K562 (cell line): ENCODE measurements around the gene CSNK1G1. TPM values are rescaled to one million over a fixed set of nuclear protein-coding genes. Genes with fewer than 3 reads are reported as not detected.

Experiments
- ATAC-seq: fragments of 200-7000 bp; cut with Tn5 transposase; 3 replicates; pipeline ENCODE4 v1.9.1; 2020; ENCODE audit warnings: moderate library complexity
- BruUV-seq: library from RNA; stranded (reverse); fragments of 400-500 nt; replicated peaks from 2 replicates; lab custom pipeline; 2021; lab: Mats Ljungman, UMichigan
- CTCF ChIA-PET: fragments of 300-600 bp; formaldehyde crosslinking; extraction: SDS; loops from one replicate; lab custom pipeline; 2021; ENCODE audit warnings: low intra/inter-chr PET ratio; lab: Yijun Ruan, JAX
- POLR2A ChIA-PET: fragments of 300-600, 350-650 bp; sonication (Branson Sonifier 250); formaldehyde crosslinking; extraction: SDS; loops from one replicate; lab custom pipeline; 2021; ENCODE audit warnings: antibody characterized with exemption, inconsistent platforms; lab: Yijun Ruan, JAX
- DNase-seq, 4 experiments: peaks; one replicate each; pipeline versions ENCODE4 v3.0.0 to v3.0.0-alpha.2; 2011 to 2018; ENCODE audit warnings: low spot score in 3 of 4, mixed read lengths in 3 of 4; ENCODE audit errors: extremely low read depth in 1 of 4
- FAIRE-seq: peaks from 2 replicates; lab custom pipeline; 2011; peaks lifted over from hg19 to GRCh38; lab: Jason Lieb, UNC
- H2AFZ ChIP-seq: 2 replicates; pipeline ENCODE4 v1.6.0; 2011; ENCODE audit warnings: low read depth, low read length, control low read depth, inconsistent platforms
- H3K27ac ChIP-seq: fragments of 200-600 bp; 3 replicates; pipeline ENCODE4 v1.8.0; 2011; ENCODE audit warnings: low read depth, mild to moderate bottlenecking, control low read depth, inconsistent platforms, low read length, moderate library complexity, mixed read lengths; ENCODE audit errors: extremely low read depth
- H3K27me3 ChIP-seq, 2 experiments: fragments of 300-600 bp in 1 of 2; 2 replicates in 1 of 2; 3 replicates in 1 of 2; pipeline versions ENCODE4 v1.6.0 to v1.8.0; 2011; ENCODE audit warnings: inconsistent platforms in 2 of 2, low read length in 2 of 2, mild to moderate bottlenecking in 1 of 2, mixed read lengths in 1 of 2, moderate library complexity in 1 of 2; ENCODE audit not compliant: control insufficient read depth in 2 of 2, insufficient read depth in 2 of 2
- H3K36me3 ChIP-seq: fragments of 300-600 bp; 3 replicates; pipeline ENCODE4 v1.8.0; 2011; ENCODE audit warnings: mild to moderate bottlenecking, low read length, inconsistent platforms; ENCODE audit not compliant: control insufficient read depth, insufficient read depth
- H3K4me1 ChIP-seq, 2 experiments: fragments of 200-600 bp in 1 of 2; replicated peaks in 1 of 2; 2 replicates in 1 of 2; 3 replicates in 1 of 2; pipeline versions ENCODE4 v1.5.1 to v1.8.0; 2011; ENCODE audit warnings: inconsistent platforms in 2 of 2, low read length in 2 of 2, mild to moderate bottlenecking in 1 of 2, mixed read lengths in 1 of 2, moderate library complexity in 1 of 2; ENCODE audit not compliant: control insufficient read depth in 2 of 2, insufficient read depth in 2 of 2
- H3K4me2 ChIP-seq: 2 replicates; pipeline ENCODE4 v1.6.1; 2011; ENCODE audit warnings: low read length, control low read depth, inconsistent platforms, mixed read lengths; ENCODE audit not compliant: insufficient read depth
- H3K4me3 ChIP-seq: fragments of 200-600 bp; sonication (generic), shearing (Covaris generic); 2 replicates; pipeline ENCODE4 v1.5.1; 2016; ENCODE audit warnings: control low read depth, inconsistent platforms
- H3K79me2 ChIP-seq: fragments of 200-600 bp; 3 replicates; pipeline ENCODE4 v1.8.0; 2011; ENCODE audit warnings: low read length, inconsistent platforms; ENCODE audit not compliant: control insufficient read depth, insufficient read depth
- H3K9ac ChIP-seq, 2 experiments: 2 replicates each; pipeline versions ENCODE4 v1.6.0 to v1.6.1; 2011; ENCODE audit warnings: low read depth in 2 of 2, low read length in 2 of 2, control low read depth in 1 of 2, inconsistent platforms in 1 of 2, mild to moderate bottlenecking in 1 of 2, mixed read lengths in 1 of 2; ENCODE audit not compliant: insufficient read depth in 1 of 2
- H3K9me1 ChIP-seq: one replicate; pipeline ENCODE4 v1.6.0; 2011; ENCODE audit warnings: inconsistent platforms, mild to moderate bottlenecking, low read length, moderate library complexity; ENCODE audit not compliant: control insufficient read depth, insufficient read depth
- H3K9me3 ChIP-seq: replicated peaks from 2 replicates; pipeline ENCODE4 v1.5.1; 2011; ENCODE audit warnings: low read depth, low read length, inconsistent platforms; ENCODE audit not compliant: control insufficient read depth, insufficient read depth
- H4K20me1 ChIP-seq: replicated peaks from 2 replicates; pipeline ENCODE4 v1.6.1; 2011; ENCODE audit warnings: low read length, inconsistent platforms, mixed read lengths; ENCODE audit not compliant: control insufficient read depth, insufficient read depth
- AFF1 ChIP-seq, 2 experiments: fragments of 450-650 bp; IDR thresholded peaks; 2 replicates each; pipeline ENCODE4 v1.6.1; 2018; ENCODE audit warnings: mild to moderate bottlenecking in 2 of 2, low read depth in 1 of 2; ENCODE audit not compliant: partially characterized antibody in 2 of 2
- BRF2 ChIP-seq: IDR thresholded peaks from 3 replicates; pipeline ENCODE4 v1.6.1; 2011; ENCODE audit warnings: borderline replicate concordance, mild to moderate bottlenecking; ENCODE audit not compliant: insufficient read length, insufficient read depth
- CEBPB ChIP-seq: fragments of 450-650 bp; IDR thresholded peaks from 2 replicates; pipeline ENCODE4 v1.6.1; 2016; ENCODE audit warnings: missing genetic modification characterization, missing compliant biosample characterization
- CGGBP1 ChIP-seq: fragments of 250-450 bp; sonication (Bioruptor Pico); IDR thresholded peaks from 2 replicates; pipeline ENCODE4 v1.9.0; 2021; ENCODE audit warnings: mild to moderate bottlenecking
- HDAC1 ChIP-seq, 2 experiments: fragments of 450-650 bp; IDR thresholded peaks; 2 replicates each; pipeline ENCODE4 v1.6.1; 2016 to 2017; ENCODE audit warnings: inconsistent platforms in 1 of 2, mild to moderate bottlenecking in 1 of 2, moderate library complexity in 1 of 2
- KLF6 ChIP-seq: fragments of 250-450 bp; sonication (Bioruptor Pico); IDR thresholded peaks from 2 replicates; pipeline ENCODE4 v1.4.0; 2020; ENCODE audit warnings: mild to moderate bottlenecking, moderate library complexity, borderline replicate concordance
- NFE2 ChIP-seq: IDR thresholded peaks from 2 replicates; pipeline ENCODE4 v1.6.1; 2014; ENCODE audit warnings: antibody characterized with exemption, low read depth
- PTRF ChIP-seq: fragments of 450-650 bp; IDR thresholded peaks from 2 replicates; pipeline ENCODE4 v1.6.1; 2016; ENCODE audit warnings: mild to moderate bottlenecking, missing genetic modification characterization, missing compliant biosample characterization
- RHOXF2B ChIP-seq: fragments of 250-450 bp; sonication (Bioruptor Pico); conservative IDR thresholded peaks from 2 replicates; pipeline ENCODE4 v1.5.1; 2021
- SRSF3 ChIP-seq: fragments of 200-400 bp; formaldehyde crosslinking; IDR thresholded peaks from 2 replicates; pipeline ENCODE4 v1.6.1; 2016; ENCODE audit warnings: mild to moderate bottlenecking, low read length, moderate library complexity; ENCODE audit not compliant: insufficient read depth
- YY1 ChIP-seq, 3 experiments: IDR thresholded peaks; 2 replicates each; pipeline ENCODE4 v1.6.1; 2011; ENCODE audit warnings: low read length in 2 of 3, mild to moderate bottlenecking in 2 of 3, moderate library complexity in 2 of 3, borderline replicate concordance in 1 of 3, control low read depth in 1 of 3, low read depth in 1 of 3; ENCODE audit not compliant: insufficient read depth in 3 of 3, insufficient replicate concordance in 2 of 3, control insufficient read depth in 1 of 3, insufficient read length in 1 of 3; ENCODE audit errors: extremely low read depth in 1 of 3
- ZNF507 ChIP-seq: conservative IDR thresholded peaks from 2 replicates; pipeline ENCODE4 v1.6.1; 2017; ENCODE audit warnings: missing genetic modification characterization, missing compliant biosample characterization
- ZNF764 ChIP-seq: fragments of 250-450 bp; sonication (Bioruptor Pico); IDR thresholded peaks from 2 replicates; pipeline ENCODE4 v1.4.0; 2020; ENCODE audit warnings: low read depth, mild to moderate bottlenecking, moderate library complexity
- WGBS: fragments of 100-300 bp; shearing (Covaris generic); methylation state at CpG from one replicate; pipeline ENCODE4 v1.1.6; 2016; ENCODE audit warnings: low coverage, mixed read lengths; ENCODE audit not compliant: insufficient coverage; ENCODE audit errors: missing lambda C conversion rate; 5-methylcytosine and 5-hydroxymethylcytosine counted together
- in situ Hi-C: fragments of 300-500 bp; cut with MboI; formaldehyde crosslinking; loops from 4 replicates; pipeline ENCODE4 v1.15.0; 2018; ENCODE audit warnings: inconsistent platforms, mixed read lengths
- intact Hi-C: fragments of 100-400 bp; cut with micrococcal nuclease; formaldehyde crosslinking; loops from 2 replicates; pipeline ENCODE4 v1.14.2; 2022
- polyA plus RNA-seq, 8 experiments: library from polyadenylated mRNA; depleted of rRNA in 4 of 8; stranded (reverse) in 5 of 8; unstranded in 3 of 8; fragments of >200 nt; fragmentation: Nextera tagmentation in 2 of 8; fragmentation: Illumina TruSeq in 1 of 8; extraction: Ambion mirVana in 2 of 8; extraction: Trizol in 1 of 8; gene quantifications; 2 replicates each; pipeline versions ENCODE4 v1.2.1 to v1.2.3, GENCODE V29; 2011 to 2014; ENCODE audit warnings: inconsistent platforms in 1 of 8, missing spikeins in 1 of 8
- total RNA-seq, 7 experiments: library from RNA; depleted of rRNA in 6 of 7; stranded (reverse); fragments of >200 nt in 6 of 7; fragmentation: Illumina TruSeq in 2 of 7; extraction: Trizol in 2 of 7; gene quantifications; 2 replicates each; pipeline versions ENCODE4 v1.2.1 to v1.2.3, GENCODE V29; 2011 to 2021; ENCODE audit warnings: low replicate concordance in 1 of 7

CSNK1G1 gene
- total and polyA plus RNA-seq, 9 of the 15 experiments (the other 6 are each of a cell fraction or from before 2014, with no cell fraction given), result 4.5 to 18.5 (median 9.5) TPM

GRCh38 chr15:64249406-64249805 lies 106.6 kb downstream of the CSNK1G1 start:
- POLR2A ChIA-PET, result interaction anchor here (0.5 to 7.1 kb wide), 4 partner anchors 10 to 32 kb away, joined by 3 to 40 read pairs (median 16); no protein-coding TSS in a partner anchor
- Histone ChIP-seq H3K4me3 (no peak overlapping the region), H3K9me3 (no peaks in the 10 kb centered on the region), H3K36me3 (0 out of 3 replicates have a peak, but pooled peaks cover 3% of the 10 kb centered on the region), H3K9ac (no peak overlapping the region), H4K20me1 (no peaks in the 10 kb centered on the region), H3K9me1 (no peaks in the 10 kb centered on the region), H3K4me2 (no peak overlapping the region), H3K27ac (no peak overlapping the region), H3K79me2 (peaks cover 4% of the 10 kb centered on the region; the same call in 1 of the 3 replicates), H2AFZ (no peak overlapping the region), H3K4me1 (peaks cover 0 to 18% of the 10 kb centered on the region in 2 experiments; a peak in 4 of 5 replicates), H3K27me3 (no peaks in the 10 kb centered on the region)
- ATAC-seq (no peak), FAIRE-seq (no peak), DNase-seq (no peak)
- intact Hi-C loops (no loop called here), in situ Hi-C loops (no loop called here)
- CTCF ChIA-PET, result no interaction called here
- no TSS peak for BruUV-seq
- TF ChIP-seq ZNF507 (tag), result no peak
- TF ChIP-seq BRF2, result no peak
- TF ChIP-seq CGGBP1 (CRISPR knock-in tag), result no peak
- no peak for TF ChIP-seq SRSF3
- TF ChIP-seq CEBPB, result no peak
- no peak for TF ChIP-seq HDAC1 (IDR thresholded peaks at IDR 0.05)
- TF ChIP-seq NFE2, result no peak
- TF ChIP-seq YY1 (IDR thresholded peaks at IDR 0.05; ENCODE audit: borderline replicate concordance in 1 of 3, control insufficient read depth in 1 of 3, extremely low read depth in 1 of 3, insufficient read depth in 3 of 3, insufficient read length in 1 of 3, insufficient replicate concordance in 2 of 3, low read depth in 1 of 3, low read length in 2 of 3), result no peak
- TF ChIP-seq KLF6 (CRISPR knock-in tag), result no peak
- no peak for TF ChIP-seq PTRF (tag)
- TF ChIP-seq ZNF764 (CRISPR knock-in tag), result no peak
- no peak for TF ChIP-seq AFF1 (IDR thresholded peaks at IDR 0.05; ENCODE audit: low read depth in 1 of 2, partially characterized antibody in 2 of 2)
- no peak for TF ChIP-seq RHOXF2B (CRISPR knock-in tag)
- WGBS, result 88% methylated on average over 3 of the region's 3 CpGs
